NB4 (cell line): ENCODE data around the gene CA5A.
A peak's percentile ranks its signal among the peaks of the same experiment; 100 is the strongest.
"Not testable (repeated sequence)": the region's sequence is repeated elsewhere in the genome, so short reads cannot be mapped to it uniquely, and the experiment has no call there.

Experiments
- DNase-seq: peaks from one replicate; pipeline ENCODE4 v3.0.0; 2010; ENCODE audit warnings: low read depth
- H3K4me3 ChIP-seq: one replicate; pipeline ENCODE4 v1.5.1; 2011; ENCODE audit warnings: mild to moderate bottlenecking, low read depth, low read length, moderate library complexity
- MAX ChIP-seq: IDR thresholded peaks from 2 replicates; pipeline ENCODE4 v1.6.1; 2011; ENCODE audit warnings: low read depth, low read length
- MYC ChIP-seq: IDR thresholded peaks from 2 replicates; pipeline ENCODE4 v1.6.1; 2011; ENCODE audit warnings: low read depth, low read length
- POLR2A ChIP-seq: IDR thresholded peaks from 2 replicates; pipeline ENCODE4 v1.6.1; 2011; ENCODE audit warnings: mild to moderate bottlenecking; ENCODE audit not compliant: insufficient read length; ENCODE audit errors: extremely low read depth
- TF ChIP-seq, protein P1 (sequence below): IDR thresholded peaks from one replicate; pipeline ENCODE4 v1.5.1; 2012; ENCODE audit warnings: low read depth, low read length

CA5A gene

DNA sequence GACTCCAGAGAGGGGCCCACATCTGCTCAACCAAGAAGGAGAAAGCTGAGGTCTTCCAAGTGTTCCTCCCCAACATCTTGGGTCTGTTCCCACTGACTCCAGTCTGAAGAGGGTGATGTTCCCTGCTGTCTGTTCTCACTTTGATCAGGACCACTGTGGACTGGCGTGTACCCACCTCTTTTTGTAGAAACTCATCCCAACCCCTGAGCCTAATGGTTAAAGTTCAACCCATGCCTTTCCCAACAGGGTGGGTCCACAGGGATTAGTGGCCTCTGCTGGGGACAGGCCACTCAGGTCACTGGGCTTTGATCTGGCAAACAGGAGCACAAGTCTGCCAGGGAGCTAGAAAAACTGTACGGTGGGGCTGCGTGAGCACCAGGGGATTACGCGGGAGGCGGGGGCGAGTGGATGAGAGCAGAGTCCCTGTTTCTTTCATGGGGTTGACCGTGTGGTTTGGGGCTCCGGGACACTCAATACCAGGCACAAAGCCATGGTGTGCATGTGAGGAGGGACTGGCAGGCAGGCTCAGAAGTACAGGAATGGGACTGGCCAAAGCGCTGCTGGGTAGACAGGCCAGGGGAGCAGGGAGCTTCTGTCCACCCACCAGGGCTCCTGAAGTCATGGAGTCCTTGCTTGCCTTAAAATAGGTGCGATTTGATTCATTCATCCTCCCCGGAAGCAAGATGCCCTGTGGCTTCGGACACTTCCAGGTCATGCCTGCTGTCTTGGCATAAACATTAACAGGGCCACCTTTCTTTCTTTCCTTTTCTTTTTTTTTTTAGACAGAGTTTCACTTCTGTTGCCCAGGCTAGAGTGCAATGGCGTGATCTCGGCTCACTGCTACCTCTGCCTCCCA is at the start of gene CA5A:
TSS of gene CA5A (minus strand) at position 155 of the 856 bp plus-strand sequence. CDS start at position 76, 79 bp downstream.
- H3K4me3 ChIP-seq = no peak within 1 kb of the TSS
- no peak for DNase-seq
- TF ChIP-seq MYC (no peak), MAX (no peak), POLR2A (no peak)
- TF ChIP-seq, protein P1, sequence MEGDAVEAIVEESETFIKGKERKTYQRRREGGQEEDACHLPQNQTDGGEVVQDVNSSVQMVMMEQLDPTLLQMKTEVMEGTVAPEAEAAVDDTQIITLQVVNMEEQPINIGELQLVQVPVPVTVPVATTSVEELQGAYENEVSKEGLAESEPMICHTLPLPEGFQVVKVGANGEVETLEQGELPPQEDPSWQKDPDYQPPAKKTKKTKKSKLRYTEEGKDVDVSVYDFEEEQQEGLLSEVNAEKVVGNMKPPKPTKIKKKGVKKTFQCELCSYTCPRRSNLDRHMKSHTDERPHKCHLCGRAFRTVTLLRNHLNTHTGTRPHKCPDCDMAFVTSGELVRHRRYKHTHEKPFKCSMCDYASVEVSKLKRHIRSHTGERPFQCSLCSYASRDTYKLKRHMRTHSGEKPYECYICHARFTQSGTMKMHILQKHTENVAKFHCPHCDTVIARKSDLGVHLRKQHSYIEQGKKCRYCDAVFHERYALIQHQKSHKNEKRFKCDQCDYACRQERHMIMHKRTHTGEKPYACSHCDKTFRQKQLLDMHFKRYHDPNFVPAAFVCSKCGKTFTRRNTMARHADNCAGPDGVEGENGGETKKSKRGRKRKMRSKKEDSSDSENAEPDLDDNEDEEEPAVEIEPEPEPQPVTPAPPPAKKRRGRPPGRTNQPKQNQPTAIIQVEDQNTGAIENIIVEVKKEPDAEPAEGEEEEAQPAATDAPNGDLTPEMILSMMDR = no peak

GRCh38 chr16:87985493-87985892 is 49.2 kb upstream of the CA5A start:
- not testable (repeated sequence) for H3K4me3 ChIP-seq, DNase-seq

- H3K4me3 ChIP-seq = no peak overlapping the region
- TF ChIP-seq MYC = no peak
- TF ChIP-seq, protein P1 = no peak
- TF ChIP-seq MAX = no peak
- TF ChIP-seq POLR2A = no peak
- no peak for DNase-seq
Measured at GRCh38 chr16:87984632-87985267, 48.4 kb upstream of the CA5A start.

DNA sequence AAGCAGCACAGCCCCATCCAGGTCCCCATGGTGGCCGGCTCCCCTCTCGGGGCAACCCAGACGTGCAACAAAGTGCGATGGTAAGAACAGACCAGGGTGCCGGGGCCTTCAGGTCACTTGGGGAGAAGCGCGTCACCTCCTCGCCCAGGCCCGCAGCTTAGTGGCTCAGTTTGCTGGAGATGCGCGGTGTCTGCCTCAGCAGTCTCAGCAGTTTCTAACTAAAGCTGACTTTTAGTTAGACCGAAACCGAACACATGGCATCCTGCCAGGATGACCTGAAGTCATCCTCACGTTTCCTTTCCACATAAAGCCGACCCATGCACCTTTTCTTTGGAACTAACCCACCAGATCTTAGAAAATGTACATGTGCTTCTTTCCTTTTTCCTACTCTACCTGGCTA is 47.9 kb upstream of the CA5A start:
- not testable (repeated sequence) for DNase-seq, H3K4me3 ChIP-seq

DNA sequence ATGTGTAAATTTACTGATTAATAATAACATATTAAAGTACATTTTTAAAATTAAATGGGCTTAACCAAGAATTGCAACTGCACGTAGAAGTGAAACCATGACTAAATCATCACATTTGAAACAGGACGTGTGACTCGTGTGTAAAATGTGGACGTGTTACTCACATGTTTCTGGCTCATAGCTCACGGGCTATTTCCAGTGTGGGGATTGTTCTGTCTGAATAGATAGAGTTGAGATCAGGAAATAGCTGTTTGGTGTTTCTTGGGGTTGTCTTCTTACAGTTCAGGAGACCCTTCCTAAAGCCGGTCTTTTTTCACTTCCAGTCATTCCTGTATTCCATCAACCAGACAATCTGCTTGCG is 47.4 kb upstream of the CA5A start:
- DNase-seq, H3K4me3 ChIP-seq: not testable (repeated sequence)

DNA sequence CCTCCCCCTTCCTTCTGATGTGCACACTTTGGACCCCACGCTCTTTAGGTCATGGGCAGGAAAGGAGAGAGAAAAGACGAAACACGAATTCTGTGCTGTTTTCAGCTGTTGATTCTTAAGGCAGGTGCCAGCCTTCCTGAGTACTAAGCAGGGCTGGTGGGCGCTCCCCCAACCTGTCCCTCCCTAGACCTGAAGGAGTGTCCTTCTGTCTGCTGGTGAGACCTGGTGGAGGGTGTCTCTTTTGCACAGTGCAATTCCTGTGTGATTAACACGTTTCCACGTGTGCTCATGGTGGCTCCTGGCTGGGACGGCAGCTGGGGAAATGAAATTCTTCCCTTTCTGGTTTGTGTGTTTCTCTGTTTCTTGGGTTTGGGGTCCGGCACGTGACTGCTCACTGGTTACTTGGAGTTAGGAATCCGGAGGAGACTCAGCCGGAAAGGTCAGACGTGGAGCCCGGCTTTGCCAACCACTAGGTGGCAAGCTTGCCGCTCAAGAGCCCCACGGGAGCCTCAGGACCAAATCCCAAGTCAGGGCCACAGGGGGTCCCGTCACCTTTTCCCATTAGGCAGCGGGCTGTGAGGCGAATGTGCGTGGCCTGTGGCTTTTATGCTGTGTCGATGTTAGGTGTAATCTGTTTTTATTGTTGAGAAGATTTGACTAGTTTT is 46.9 kb upstream of the CA5A start:
- H3K4me3 ChIP-seq, DNase-seq: not testable (repeated sequence)
- TF ChIP-seq, protein P1 = peak; percentile 31

- no peak for DNase-seq
- no peak overlapping the region for H3K4me3 ChIP-seq
- TF ChIP-seq POLR2A (no peak), MAX (no peak), MYC (no peak)
- TF ChIP-seq, protein P1 = no peak
Measured at GRCh38 chr16:87982581-87983041, 46.3 kb upstream of the CA5A start.

DNA sequence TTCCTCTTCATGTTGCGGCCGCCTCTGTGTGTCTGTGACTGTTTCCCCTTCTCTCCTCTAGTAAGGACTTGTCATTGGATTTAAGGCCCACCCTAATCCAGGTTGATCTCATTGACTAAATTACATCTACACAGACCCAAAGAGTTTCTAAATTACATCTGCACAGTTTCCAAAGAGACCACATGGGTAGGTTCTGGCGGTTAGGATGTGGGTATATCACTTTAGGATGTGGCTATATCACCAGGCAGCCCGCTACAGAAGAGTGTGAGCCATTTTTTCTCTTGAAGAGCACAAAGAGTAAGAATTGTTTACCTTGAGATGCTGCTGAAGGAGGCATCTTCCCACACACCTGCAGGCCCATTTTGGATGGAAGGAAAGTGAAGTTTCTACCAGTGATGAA is 45.0 kb upstream of the CA5A start:
- not testable (repeated sequence) for H3K4me3 ChIP-seq, DNase-seq

DNA sequence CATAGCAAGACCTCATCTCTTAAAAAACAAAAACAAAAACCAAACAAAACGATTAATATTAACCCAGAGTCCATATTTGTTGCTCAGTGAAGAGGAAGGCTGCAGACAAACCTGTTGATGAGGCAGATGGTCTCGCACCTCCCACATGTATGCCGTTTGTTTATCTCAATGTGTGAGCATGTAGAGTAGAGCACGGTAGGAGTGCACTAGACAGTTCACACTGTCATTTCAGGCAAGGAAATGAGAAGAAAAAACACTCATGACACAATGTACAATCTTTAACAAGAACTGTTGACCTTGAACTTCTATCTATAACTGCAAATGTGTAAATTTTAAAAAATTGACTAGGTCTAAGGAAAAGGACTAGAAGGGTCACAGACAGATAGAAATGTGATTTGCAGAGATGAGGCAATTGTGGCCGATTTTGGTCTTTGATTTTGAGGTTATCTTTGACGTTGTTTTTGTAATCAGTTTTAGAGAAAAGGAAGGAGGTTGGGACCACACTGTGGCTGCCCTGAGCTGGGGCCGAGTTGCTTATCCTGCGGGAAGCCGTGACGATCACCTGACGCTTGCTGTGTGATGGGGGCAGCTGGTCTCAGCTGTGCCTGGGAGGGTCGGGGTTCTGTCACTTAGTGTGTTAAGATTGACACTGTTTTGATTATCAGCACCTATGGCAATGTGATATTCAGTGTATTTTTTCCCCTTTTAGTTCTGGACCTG is 43.7 kb upstream of the CA5A start:
- DNase-seq, H3K4me3 ChIP-seq: not testable (repeated sequence)
